HG03521 (cell line): ENCODE data around the gene SRA1.
"Not testable (repeated sequence)": the region's sequence is repeated elsewhere in the genome, so short reads cannot be mapped to it uniquely, and the experiment has no call there.

ENCODE experiments used
- ATAC-seq: cut with Tn5 transposase; IDR thresholded peaks from one replicate; pipeline ENCODE4 v1.9.1; 2021; ENCODE audit warnings: mild to moderate bottlenecking, moderate library complexity; ENCODE audit not compliant: unreplicated experiment

The SRA1 gene

GRCh38 chr5:140557136-140557805 lies at the start of gene SRA1:
Gene SRA1, minus strand, starts transcription at chr5:140557473. Its CDS starts 21 bp downstream, at chr5:140557452.
- ATAC-seq, result peak; percentile 96

- no peak for ATAC-seq
Measured at GRCh38 chr5:140607031-140607430, 49.8 kb upstream of the SRA1 start.

- ATAC-seq, result no peak
Measured at GRCh38 chr5:140605879-140606278, 48.6 kb upstream of the SRA1 start.

GRCh38 chr5:140603734-140604133 lies 46.5 kb upstream of the SRA1 start:
- no peak for ATAC-seq

- ATAC-seq, result not testable (repeated sequence)
Measured at GRCh38 chr5:140603446-140603698, 46.1 kb upstream of the SRA1 start.

- no peak for ATAC-seq
Measured at GRCh38 chr5:140602147-140602546, 44.9 kb upstream of the SRA1 start.

GRCh38 chr5:140600096-140600495 lies 42.8 kb upstream of the SRA1 start:
- ATAC-seq, result no peak

- no peak for ATAC-seq
Measured at GRCh38 chr5:140598836-140599235, 41.6 kb upstream of the SRA1 start.

GRCh38 chr5:140596321-140596741 lies 39.1 kb upstream of the SRA1 start:
- ATAC-seq, result no peak

- no peak for ATAC-seq
Measured at GRCh38 chr5:140595538-140596300, 38.4 kb upstream of the SRA1 start.

GRCh38 chr5:140594169-140594568 lies 36.9 kb upstream of the SRA1 start:
- ATAC-seq, result no peak

GRCh38 chr5:140593070-140593469 lies 35.8 kb upstream of the SRA1 start:
- not testable (repeated sequence) for ATAC-seq

- no peak for ATAC-seq
Measured at GRCh38 chr5:140591747-140592372, 34.6 kb upstream of the SRA1 start.

GRCh38 chr5:140590861-140591260 lies 33.6 kb upstream of the SRA1 start:
- no peak for ATAC-seq

GRCh38 chr5:140588311-140589070 lies 31.2 kb upstream of the SRA1 start:
- ATAC-seq, result no peak

- no peak for ATAC-seq
Measured at GRCh38 chr5:140587495-140587894, 30.2 kb upstream of the SRA1 start.

GRCh38 chr5:140579188-140579747 lies 22.0 kb upstream of the SRA1 start:
- ATAC-seq, result not testable (repeated sequence)

- no peak for ATAC-seq
Measured at GRCh38 chr5:140576776-140577201, 19.5 kb upstream of the SRA1 start.

GRCh38 chr5:140575309-140575708 lies 18.0 kb upstream of the SRA1 start:
- ATAC-seq, result no peak

- no peak for ATAC-seq
Measured at GRCh38 chr5:140574165-140574564, 16.9 kb upstream of the SRA1 start.

- no peak for ATAC-seq
Measured at GRCh38 chr5:140573683-140574082, 16.4 kb upstream of the SRA1 start.
